ENCODE measurements around the gene RELN.
"Not testable (repeated sequence)": the region's sequence is repeated elsewhere in the genome, so short reads cannot be mapped to it uniquely, and the experiment has no call there.

- TF ChIP-seq CTCF (IDR thresholded peaks at IDR 0.05; ENCODE audit: low read length); EZH2 (IDR thresholded peaks at IDR 0.05; ENCODE audit: borderline replicate concordance, low read length): not testable (repeated sequence)
Measured at GRCh38 chr7:103896826-103897225, 92.6 kb downstream of the RELN start.

All from OCI-LY1 (cell line).